ENCODE data around the gene C19orf81.
A peak's percentile ranks its signal among the peaks of the same experiment; 100 is the strongest.

The C19orf81 gene

DNA sequence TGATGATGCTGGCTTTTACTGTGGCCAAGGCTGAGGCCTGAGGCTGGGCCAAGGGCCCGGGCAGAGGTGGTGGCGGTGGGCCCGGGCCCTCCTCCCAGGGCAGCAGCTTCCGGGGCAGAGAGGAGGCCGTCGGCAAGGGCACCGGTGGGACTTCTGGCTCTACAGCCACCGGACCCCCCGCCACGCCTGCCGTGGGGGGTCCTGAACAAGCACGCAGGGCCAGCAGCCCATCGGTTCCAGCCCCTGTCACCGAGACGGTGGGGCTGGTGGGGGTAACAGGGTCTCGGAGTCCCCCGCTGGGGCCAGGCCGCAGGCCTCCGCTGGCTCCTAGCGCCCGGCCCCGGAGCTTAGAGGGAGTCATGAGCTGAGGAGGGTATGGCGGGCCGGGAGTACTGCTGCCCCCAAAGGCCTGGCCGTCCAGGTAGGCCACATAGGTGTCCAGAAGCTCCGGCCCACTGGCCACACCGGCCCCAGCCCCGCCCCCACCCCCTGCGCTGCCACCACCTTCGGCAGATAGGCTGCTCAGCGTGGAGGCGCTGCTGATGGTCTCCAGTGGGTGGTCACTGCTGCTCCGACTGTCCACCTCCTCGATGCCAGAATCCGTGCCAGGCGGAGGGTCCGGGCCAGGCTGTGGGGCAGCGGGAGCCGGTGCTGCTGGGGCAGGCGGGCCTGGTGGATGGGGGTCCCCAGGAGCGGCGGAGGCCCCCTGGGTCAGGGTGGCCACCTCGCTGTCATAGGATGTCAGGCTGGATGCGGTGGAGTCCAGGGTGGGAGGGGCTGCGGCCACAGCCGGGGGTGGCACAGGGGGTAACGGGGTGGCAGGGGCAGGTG lies 17.3 kb downstream of the C19orf81 start:
- no peak for DNase-seq (ENCODE audit: low read depth)
- H3K4me3 ChIP-seq (ENCODE audit: control insufficient read depth, low read depth, low read length): no peak overlapping the region
- TF ChIP-seq, protein P1, sequence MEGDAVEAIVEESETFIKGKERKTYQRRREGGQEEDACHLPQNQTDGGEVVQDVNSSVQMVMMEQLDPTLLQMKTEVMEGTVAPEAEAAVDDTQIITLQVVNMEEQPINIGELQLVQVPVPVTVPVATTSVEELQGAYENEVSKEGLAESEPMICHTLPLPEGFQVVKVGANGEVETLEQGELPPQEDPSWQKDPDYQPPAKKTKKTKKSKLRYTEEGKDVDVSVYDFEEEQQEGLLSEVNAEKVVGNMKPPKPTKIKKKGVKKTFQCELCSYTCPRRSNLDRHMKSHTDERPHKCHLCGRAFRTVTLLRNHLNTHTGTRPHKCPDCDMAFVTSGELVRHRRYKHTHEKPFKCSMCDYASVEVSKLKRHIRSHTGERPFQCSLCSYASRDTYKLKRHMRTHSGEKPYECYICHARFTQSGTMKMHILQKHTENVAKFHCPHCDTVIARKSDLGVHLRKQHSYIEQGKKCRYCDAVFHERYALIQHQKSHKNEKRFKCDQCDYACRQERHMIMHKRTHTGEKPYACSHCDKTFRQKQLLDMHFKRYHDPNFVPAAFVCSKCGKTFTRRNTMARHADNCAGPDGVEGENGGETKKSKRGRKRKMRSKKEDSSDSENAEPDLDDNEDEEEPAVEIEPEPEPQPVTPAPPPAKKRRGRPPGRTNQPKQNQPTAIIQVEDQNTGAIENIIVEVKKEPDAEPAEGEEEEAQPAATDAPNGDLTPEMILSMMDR (IDR thresholded peaks at IDR 0.05; ENCODE audit: control insufficient read depth, insufficient read depth, low read depth, low read length, missing control alignments): no peak

DNA sequence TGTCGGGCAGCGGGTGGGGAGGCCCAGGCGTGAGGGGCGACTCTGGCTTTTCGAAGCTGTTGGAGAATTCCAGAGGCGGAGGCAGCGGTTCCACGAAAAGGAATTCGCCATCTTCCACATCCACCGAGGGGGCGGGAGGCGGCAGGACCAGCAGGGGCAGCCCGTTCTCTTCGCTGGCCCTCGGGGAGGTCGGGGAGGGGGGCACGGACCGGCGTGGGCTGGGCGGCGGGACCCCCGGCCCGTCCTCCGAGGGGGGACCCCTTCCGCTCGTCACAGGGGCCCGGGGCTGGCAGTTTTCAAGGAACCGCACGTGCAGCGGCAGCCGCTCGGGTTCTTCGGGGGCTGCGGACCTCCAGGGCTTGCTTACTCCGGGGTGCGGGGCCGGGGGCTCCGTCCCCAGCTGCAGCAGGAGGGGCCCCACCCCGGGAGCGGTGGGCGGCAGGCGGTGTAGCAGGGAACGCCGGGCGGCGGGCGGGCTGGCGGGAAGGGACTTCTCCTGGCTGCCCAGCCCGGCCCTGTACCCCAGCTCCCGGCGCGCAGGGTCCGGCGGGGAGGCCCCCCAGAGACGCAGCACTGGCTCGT lies 18.0 kb downstream of the C19orf81 start:
- TF ChIP-seq, protein P1 (IDR thresholded peaks at IDR 0.05; ENCODE audit: control insufficient read depth, insufficient read depth, low read depth, low read length, missing control alignments): no peak
- no peak for DNase-seq (ENCODE audit: low read depth)
- H3K4me3 ChIP-seq (ENCODE audit: control insufficient read depth, low read depth, low read length): no peak overlapping the region

GRCh38 chr19:50667759-50668231 lies 18.6 kb downstream of the C19orf81 start:
- TF ChIP-seq, protein P1 (IDR thresholded peaks at IDR 0.05; ENCODE audit: control insufficient read depth, insufficient read depth, low read depth, low read length, missing control alignments): no peak
- no peak overlapping the region for H3K4me3 ChIP-seq (ENCODE audit: control insufficient read depth, low read depth, low read length)
- no peak for DNase-seq (ENCODE audit: low read depth)

GRCh38 chr19:50668416-50668815 lies 19.2 kb downstream of the C19orf81 start:
- no peak overlapping the region for H3K4me3 ChIP-seq (ENCODE audit: control insufficient read depth, low read depth, low read length)
- DNase-seq (ENCODE audit: low read depth): no peak
- TF ChIP-seq, protein P1 (IDR thresholded peaks at IDR 0.05; ENCODE audit: control insufficient read depth, insufficient read depth, low read depth, low read length, missing control alignments): no peak

DNA sequence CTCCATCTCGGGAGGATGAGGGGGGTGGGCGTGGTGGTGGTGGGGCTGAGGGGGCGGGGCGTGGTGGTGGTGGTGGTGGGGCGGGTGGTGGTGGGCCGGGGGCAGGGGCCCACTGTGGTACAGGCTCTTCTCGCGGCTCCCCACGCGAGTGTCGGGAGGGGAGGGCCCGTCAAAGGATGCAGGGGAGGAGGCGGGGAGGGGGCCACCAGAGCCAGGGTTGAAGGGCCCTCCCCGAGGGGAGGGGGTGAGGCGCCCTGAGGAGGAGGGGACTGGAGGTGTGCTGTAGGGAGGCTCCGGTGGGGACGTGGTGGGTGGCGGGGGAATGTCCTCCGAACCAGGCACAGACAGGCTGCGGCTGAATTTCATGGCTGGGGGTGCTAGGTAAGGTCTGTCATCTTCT lies 19.6 kb downstream of the C19orf81 start:
- DNase-seq (ENCODE audit: low read depth): no peak
- no peak overlapping the region for H3K4me3 ChIP-seq (ENCODE audit: control insufficient read depth, low read depth, low read length)
- TF ChIP-seq, protein P1 (IDR thresholded peaks at IDR 0.05; ENCODE audit: control insufficient read depth, insufficient read depth, low read depth, low read length, missing control alignments): no peak

DNA sequence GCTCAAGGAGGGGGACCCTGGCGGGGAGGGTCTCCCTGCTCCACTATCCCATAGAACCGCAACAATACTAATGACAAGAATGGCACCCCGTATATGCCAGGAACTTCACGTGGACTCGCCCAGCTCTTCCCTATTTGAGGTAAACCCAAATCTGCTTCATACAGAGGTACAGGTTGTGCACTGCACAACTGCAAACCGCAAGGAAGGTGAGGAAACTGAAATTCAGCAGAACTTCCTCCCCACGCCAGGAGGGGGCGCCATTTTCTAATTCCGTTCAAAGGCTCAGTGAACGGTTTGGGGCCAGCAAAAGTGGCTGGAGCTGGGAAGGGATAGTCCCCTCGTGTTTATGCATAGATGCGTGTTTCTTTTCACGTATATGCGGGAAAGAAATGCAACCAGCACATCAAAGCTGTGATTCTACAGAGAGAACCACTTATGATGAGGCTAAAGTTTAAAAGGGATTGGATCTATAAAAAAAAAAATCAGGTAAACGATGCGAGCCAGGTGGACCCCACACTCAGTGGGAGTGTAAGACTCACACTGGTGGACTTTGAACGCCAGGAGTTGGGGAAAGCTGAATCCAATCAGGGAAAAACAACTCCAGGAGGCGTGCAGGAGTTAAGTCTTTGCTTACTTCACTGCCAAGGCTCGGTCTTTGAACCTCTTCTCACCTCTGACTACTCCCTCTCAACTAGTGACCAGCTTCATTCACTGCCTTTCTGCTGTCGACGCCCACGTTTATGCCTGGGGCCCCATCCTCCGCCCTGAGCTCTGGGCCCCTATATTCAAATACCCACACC lies 20.3 kb downstream of the C19orf81 start:
- DNase-seq (ENCODE audit: low read depth): no peak
- H3K4me3 ChIP-seq (ENCODE audit: control insufficient read depth, low read depth, low read length): no peak overlapping the region
- TF ChIP-seq, protein P1 (IDR thresholded peaks at IDR 0.05; ENCODE audit: control insufficient read depth, insufficient read depth, low read depth, low read length, missing control alignments): peak; percentile 87
